Left ventricle myocardium inferior (tissue), 1 donor: ENCODE data around the gene MTUS2. TPM values are rescaled to one million over a fixed set of nuclear protein-coding genes. Genes with fewer than 3 reads are reported as not detected.

Source experiments
- DNase-seq: peaks from one replicate; pipeline ENCODE4 v3.0.0-alpha.2; 2020
- H3K27ac ChIP-seq: fragments of 200-600 bp; replicated peaks from 2 replicates; pipeline ENCODE4 v1.8.0; 2021
- H3K27me3 ChIP-seq: fragments of 200-600 bp; 2 replicates; pipeline ENCODE4 v1.8.0; 2021; ENCODE audit warnings: low read depth
- H3K36me3 ChIP-seq: fragments of 200-600 bp; 2 replicates; pipeline ENCODE4 v1.8.0; 2021
- H3K4me1 ChIP-seq: fragments of 200-600 bp; 2 replicates; pipeline ENCODE4 v1.8.0; 2021
- H3K4me3 ChIP-seq: fragments of 200-600 bp; 2 replicates; pipeline ENCODE4 v1.8.0; 2021; ENCODE audit warnings: mild to moderate bottlenecking, moderate library complexity
- H3K9me3 ChIP-seq: fragments of 200-600 bp; replicated peaks from 2 replicates; pipeline ENCODE4 v1.8.0; 2021
- CTCF ChIP-seq: fragments of 200-600 bp; IDR thresholded peaks from 2 replicates; pipeline ENCODE4 v1.8.0; 2021; ENCODE audit warnings: antibody characterized with exemption, mild to moderate bottlenecking, borderline replicate concordance
- intact Hi-C: fragments of 100-400 bp; cut with micrococcal nuclease; formaldehyde crosslinking; loops from one replicate; pipeline ENCODE4 v1.11.0; 2022
- total RNA-seq: library from RNA; stranded (reverse); fragmentation: NEBNext Ultra II Directional; extraction: Animal tissue kit (Norgen Biotek cat#: 25700); gene quantifications from one replicate; pipeline ENCODE4 v1.2.1, GENCODE V29; 2021
- donor health status: DM: no; HTN: yes; CAD: no; lungs with severe emphysema.

The MTUS2 gene
- total RNA-seq, 1 donor from 2014 or later: 101 TPM

GRCh38 chr13:29131881-29132668 lies 311.9 kb downstream of the MTUS2 start:
- peaks cover 6% of the 10 kb centered on the region for H3K4me1 ChIP-seq
- H3K9me3 ChIP-seq: peaks cover 7% of the 10 kb centered on the region
- no peaks in the 10 kb centered on the region for H3K27me3 ChIP-seq
- H3K27ac ChIP-seq: no peak overlapping the region
- no peak for DNase-seq
- TF ChIP-seq CTCF: no peak
- H3K4me3 ChIP-seq: no peak overlapping the region
- intact Hi-C loops: no loop called here
- H3K36me3 ChIP-seq: no peaks in the 10 kb centered on the region

GRCh38 chr13:29136341-29136740 lies 316.2 kb downstream of the MTUS2 start:
- Histone ChIP-seq H3K36me3 (no peaks in the 10 kb centered on the region), H3K27me3 (no peaks in the 10 kb centered on the region), H3K9me3 (peaks cover 14% of the 10 kb centered on the region), H3K4me3 (no peak overlapping the region), H3K4me1 (peaks cover 18% of the 10 kb centered on the region), H3K27ac (no peak overlapping the region)
- intact Hi-C loops: no loop called here
- no peak for DNase-seq
- no peak for TF ChIP-seq CTCF

- intact Hi-C loops: no loop called here
- H3K4me3 ChIP-seq: no peak overlapping the region
- TF ChIP-seq CTCF: no peak
- H3K27me3 ChIP-seq: no peaks in the 10 kb centered on the region
- peaks cover 14% of the 10 kb centered on the region for H3K9me3 ChIP-seq
- DNase-seq: no peak
- peaks cover 18% of the 10 kb centered on the region for H3K4me1 ChIP-seq
- H3K36me3 ChIP-seq: no peaks in the 10 kb centered on the region
- no peak overlapping the region for H3K27ac ChIP-seq
Observed at GRCh38 chr13:29137016-29137415, 316.9 kb downstream of the MTUS2 start.

GRCh38 chr13:29137995-29138394 lies 317.9 kb downstream of the MTUS2 start:
- Histone ChIP-seq H3K27me3 (no peaks in the 10 kb centered on the region), H3K4me1 (peaks cover 14% of the 10 kb centered on the region), H3K4me3 (peak overlapping the region; percentile 57), H3K27ac (no peak overlapping the region), H3K9me3 (peaks cover 14% of the 10 kb centered on the region), H3K36me3 (no peaks in the 10 kb centered on the region)
- DNase-seq: no peak
- intact Hi-C loops: no loop called here
- TF ChIP-seq CTCF: no peak

GRCh38 chr13:29140277-29140676 lies 320.1 kb downstream of the MTUS2 start:
- Histone ChIP-seq H3K36me3 (no peaks in the 10 kb centered on the region), H3K27me3 (no peaks in the 10 kb centered on the region), H3K4me1 (peaks cover 12% of the 10 kb centered on the region), H3K9me3 (peaks cover 18% of the 10 kb centered on the region), H3K27ac (peak overlapping the region; percentile 55), H3K4me3 (peak overlapping the region; percentile 57)
- DNase-seq: peak; percentile 18
- intact Hi-C loops: no loop called here
- no peak for TF ChIP-seq CTCF
